Stimulated activated CD4-positive, alpha-beta T cell treated with anti-CD3 and anti-CD28 coated beads, Interleukin-4, amount 100 ng/mL, for 48 hours (primary cell): ENCODE data around the gene USP25.

Source experiments
- DNase-seq, 2 donors: peaks; one replicate each; pipeline ENCODE4 v3.0.0-alpha.2; 2020; ENCODE audit warnings: low read depth in 2 of 2

Gene USP25

GRCh38 chr21:15856813-15857212 lies 127.0 kb downstream of the USP25 start:
- DNase-seq, result no peak

- no peak for DNase-seq
Observed at GRCh38 chr21:15857740-15858139, 128.0 kb downstream of the USP25 start.

- DNase-seq, result no peak
Observed at GRCh38 chr21:15860541-15860940, 130.8 kb downstream of the USP25 start.

- no peak for DNase-seq
Observed at GRCh38 chr21:15868940-15869339, 139.2 kb downstream of the USP25 start.

GRCh38 chr21:15870819-15871218 lies 141.0 kb downstream of the USP25 start:
- DNase-seq, result no peak

- DNase-seq, result no peak
Observed at GRCh38 chr21:15872236-15872635, 142.5 kb downstream of the USP25 start.

GRCh38 chr21:15874615-15875014 lies 144.8 kb downstream of the USP25 start:
- no peak for DNase-seq

GRCh38 chr21:15875286-15875685 lies 145.5 kb downstream of the USP25 start:
- DNase-seq, result no peak

GRCh38 chr21:15893902-15894301 lies 164.1 kb downstream of the USP25 start:
- DNase-seq, result no peak

GRCh38 chr21:15894596-15894995 lies 164.8 kb downstream of the USP25 start:
- DNase-seq, result no peak

GRCh38 chr21:15895142-15896106 lies 165.6 kb downstream of the USP25 start:
- DNase-seq, result no peak

GRCh38 chr21:15896501-15896900 lies 166.7 kb downstream of the USP25 start:
- no peak for DNase-seq

GRCh38 chr21:15904389-15904788 lies 174.6 kb downstream of the USP25 start:
- DNase-seq, result no peak

GRCh38 chr21:15908187-15908586 lies 178.4 kb downstream of the USP25 start:
- no peak for DNase-seq

GRCh38 chr21:15928196-15928595 lies 198.4 kb downstream of the USP25 start:
- no peak for DNase-seq

GRCh38 chr21:15928686-15929425 lies 199.1 kb downstream of the USP25 start:
- no peak for DNase-seq

GRCh38 chr21:15929536-15929935 lies 199.8 kb downstream of the USP25 start:
- DNase-seq, result no peak
